ENCODE measurements around the gene KHDRBS1.
"Not testable (repeated sequence)": the region's sequence is repeated elsewhere in the genome, so short reads cannot be mapped to it uniquely, and the experiment has no call there.

Gene KHDRBS1

GRCh38 chr1:32014199-32014947 lies 705 bp downstream of the KHDRBS1 start:
- DNase-seq = no peak

- no peak for DNase-seq
These were observed 1.2 kb downstream of the KHDRBS1 start for GRCh38 chr1:32014948-32015273.

- DNase-seq = no peak
These were observed 6.7 kb downstream of the KHDRBS1 start for GRCh38 chr1:32020339-32020738.

- DNase-seq = not testable (repeated sequence)
These were observed 7.9 kb downstream of the KHDRBS1 start for GRCh38 chr1:32021574-32022018.

- no peak for DNase-seq
These were observed 9.7 kb downstream of the KHDRBS1 start for GRCh38 chr1:32023351-32023750.

- no peak for DNase-seq
These were observed 11.8 kb downstream of the KHDRBS1 start for GRCh38 chr1:32025515-32025914.

- DNase-seq = no peak
These were observed 15.1 kb downstream of the KHDRBS1 start for GRCh38 chr1:32028746-32029145.

- DNase-seq = no peak
These were observed 18.1 kb downstream of the KHDRBS1 start for GRCh38 chr1:32031578-32032274.

GRCh38 chr1:32032275-32032615 lies 18.6 kb downstream of the KHDRBS1 start:
- no peak for DNase-seq

- DNase-seq = no peak
These were observed 21.5 kb downstream of the KHDRBS1 start for GRCh38 chr1:32035119-32035518.

- DNase-seq = no peak
These were observed 27.0 kb downstream of the KHDRBS1 start for GRCh38 chr1:32040711-32041110.

GRCh38 chr1:32042330-32042729 lies 28.7 kb downstream of the KHDRBS1 start:
- DNase-seq = no peak

GRCh38 chr1:32044234-32044633 lies 30.6 kb downstream of the KHDRBS1 start:
- no peak for DNase-seq

GRCh38 chr1:32045772-32046171 lies 32.1 kb downstream of the KHDRBS1 start:
- DNase-seq = no peak

GRCh38 chr1:32047701-32048100 lies 34.0 kb downstream of the KHDRBS1 start:
- DNase-seq = no peak

GRCh38 chr1:32048440-32048839 lies 34.8 kb downstream of the KHDRBS1 start:
- no peak for DNase-seq

- no peak for DNase-seq
These were observed 38.0 kb downstream of the KHDRBS1 start for GRCh38 chr1:32051706-32052105.

- DNase-seq = no peak
These were observed 39.2 kb downstream of the KHDRBS1 start for GRCh38 chr1:32052887-32053286.

- DNase-seq = no peak
These were observed 41.7 kb downstream of the KHDRBS1 start for GRCh38 chr1:32055416-32055815.

GRCh38 chr1:32056598-32056997 lies 42.9 kb downstream of the KHDRBS1 start:
- no peak for DNase-seq

- no peak for DNase-seq
These were observed 47.2 kb downstream of the KHDRBS1 start for GRCh38 chr1:32060914-32061313.

GRCh38 chr1:32062867-32063230 lies 49.2 kb downstream of the KHDRBS1 start:
- no peak for DNase-seq

GRCh38 chr1:32063261-32063681 lies 49.6 kb downstream of the KHDRBS1 start:
- peak in 1 of 2 experiments; percentile 23 for DNase-seq

- not testable (repeated sequence) for DNase-seq
These were observed 52.2 kb downstream of the KHDRBS1 start for GRCh38 chr1:32065613-32066488.

All from cerebellar nuclear complex (tissue), 1 donor.